Measurements from ENCODE around the gene RPS6KC1.

The RPS6KC1 gene

DNA sequence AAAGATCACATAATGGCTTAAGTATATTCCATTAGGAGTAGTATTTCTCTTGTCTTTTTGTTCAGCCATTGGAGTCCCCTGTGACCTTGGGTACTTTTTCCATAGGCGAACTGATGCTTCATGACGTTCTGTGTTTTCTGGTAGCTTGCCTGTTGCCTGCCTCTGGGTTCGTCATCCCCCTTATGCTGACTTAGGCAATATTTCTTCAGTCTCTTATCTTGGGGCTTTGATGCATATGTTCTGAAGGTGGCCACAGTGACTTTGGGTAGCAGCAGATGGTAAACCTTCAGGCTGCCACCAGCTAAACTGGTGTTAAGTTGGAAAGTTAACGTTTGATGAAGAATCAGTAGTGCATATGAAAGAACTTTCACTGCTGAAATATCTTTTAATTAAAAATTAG is 170.2 kb downstream of the RPS6KC1 start:
- no peaks in the 10 kb centered on the region for H3K4me1 ChIP-seq (ENCODE audit: insufficient read depth, low read length, poor library complexity, severe bottlenecking)
- no peaks in the 10 kb centered on the region for H3F3A ChIP-seq (ENCODE audit: low read depth)
- H3K4me3 ChIP-seq (ENCODE audit: low read length, poor library complexity, severe bottlenecking) = no peak overlapping the region
- no peaks in the 10 kb centered on the region for H3K9me3 ChIP-seq (ENCODE audit: insufficient read depth, low read depth, low read length)
- H3K9ac ChIP-seq (ENCODE audit: low read depth, low read length, poor library complexity, severe bottlenecking) = no peak overlapping the region
- no peak overlapping the region for H3K4me2 ChIP-seq (ENCODE audit: low read depth, low read length, poor library complexity, severe bottlenecking)
- H3K79me2 ChIP-seq (ENCODE audit: insufficient read depth, low read length) = no peaks in the 10 kb centered on the region
- TF ChIP-seq, protein P1, sequence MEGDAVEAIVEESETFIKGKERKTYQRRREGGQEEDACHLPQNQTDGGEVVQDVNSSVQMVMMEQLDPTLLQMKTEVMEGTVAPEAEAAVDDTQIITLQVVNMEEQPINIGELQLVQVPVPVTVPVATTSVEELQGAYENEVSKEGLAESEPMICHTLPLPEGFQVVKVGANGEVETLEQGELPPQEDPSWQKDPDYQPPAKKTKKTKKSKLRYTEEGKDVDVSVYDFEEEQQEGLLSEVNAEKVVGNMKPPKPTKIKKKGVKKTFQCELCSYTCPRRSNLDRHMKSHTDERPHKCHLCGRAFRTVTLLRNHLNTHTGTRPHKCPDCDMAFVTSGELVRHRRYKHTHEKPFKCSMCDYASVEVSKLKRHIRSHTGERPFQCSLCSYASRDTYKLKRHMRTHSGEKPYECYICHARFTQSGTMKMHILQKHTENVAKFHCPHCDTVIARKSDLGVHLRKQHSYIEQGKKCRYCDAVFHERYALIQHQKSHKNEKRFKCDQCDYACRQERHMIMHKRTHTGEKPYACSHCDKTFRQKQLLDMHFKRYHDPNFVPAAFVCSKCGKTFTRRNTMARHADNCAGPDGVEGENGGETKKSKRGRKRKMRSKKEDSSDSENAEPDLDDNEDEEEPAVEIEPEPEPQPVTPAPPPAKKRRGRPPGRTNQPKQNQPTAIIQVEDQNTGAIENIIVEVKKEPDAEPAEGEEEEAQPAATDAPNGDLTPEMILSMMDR (conservative IDR thresholded peaks at IDR 0.05; ENCODE audit: low read length) = no peak
- TF ChIP-seq EZH2phosphoT487 (IDR thresholded peaks at IDR 0.05; ENCODE audit: borderline replicate concordance) = no peak
- H4K20me1 ChIP-seq (ENCODE audit: insufficient read depth, low read length, poor library complexity, severe bottlenecking) = no peaks in the 10 kb centered on the region
- H3K36me3 ChIP-seq (ENCODE audit: insufficient read depth, low read length) = no peaks in the 10 kb centered on the region
- H3K9me2 ChIP-seq (replicated peaks; ENCODE audit: low read depth, low read length) = no peaks in the 10 kb centered on the region
- H2AFZ ChIP-seq (ENCODE audit: low read length) = no peak overlapping the region
- no peaks in the 10 kb centered on the region for H3K27me3 ChIP-seq (ENCODE audit: insufficient read depth, low read length, poor library complexity, severe bottlenecking)

DNA sequence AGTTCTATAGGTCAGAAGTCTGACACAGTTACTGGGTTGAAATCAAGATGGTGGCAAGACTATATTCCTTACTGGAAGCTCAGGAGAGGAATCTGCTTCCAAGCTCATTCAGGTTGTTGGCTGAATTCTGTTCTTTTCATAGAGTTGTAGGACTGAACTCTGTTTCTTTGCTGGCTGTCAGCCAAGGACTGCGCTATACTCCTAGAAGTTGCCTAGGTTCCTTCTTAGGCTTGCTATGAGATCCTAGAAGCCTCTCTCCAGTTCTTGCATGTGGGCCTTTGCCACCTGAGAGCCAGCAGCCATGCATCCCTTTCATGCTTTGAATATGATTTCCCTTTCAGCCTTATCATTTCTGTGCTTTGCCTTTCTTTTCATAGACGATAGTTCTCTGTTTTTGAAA is 176.4 kb downstream of the RPS6KC1 start:
- H3K4me1 ChIP-seq (ENCODE audit: insufficient read depth, low read length, poor library complexity, severe bottlenecking) = no peaks in the 10 kb centered on the region
- no peaks in the 10 kb centered on the region for H3F3A ChIP-seq (ENCODE audit: low read depth)
- H2AFZ ChIP-seq (ENCODE audit: low read length) = no peak overlapping the region
- H3K36me3 ChIP-seq (ENCODE audit: insufficient read depth, low read length) = peaks cover 5% of the 10 kb centered on the region; the same call in 1 of the 2 replicates
- H3K4me2 ChIP-seq (ENCODE audit: low read depth, low read length, poor library complexity, severe bottlenecking) = no peak overlapping the region
- H3K4me3 ChIP-seq (ENCODE audit: low read length, poor library complexity, severe bottlenecking) = no peak overlapping the region
- H3K27me3 ChIP-seq (ENCODE audit: insufficient read depth, low read length, poor library complexity, severe bottlenecking) = no peaks in the 10 kb centered on the region
- H4K20me1 ChIP-seq (ENCODE audit: insufficient read depth, low read length, poor library complexity, severe bottlenecking) = no peaks in the 10 kb centered on the region
- TF ChIP-seq, protein P1 (conservative IDR thresholded peaks at IDR 0.05; ENCODE audit: low read length) = no peak
- no peak for TF ChIP-seq EZH2phosphoT487 (IDR thresholded peaks at IDR 0.05; ENCODE audit: borderline replicate concordance)
- no peaks in the 10 kb centered on the region for H3K9me2 ChIP-seq (replicated peaks; ENCODE audit: low read depth, low read length)
- H3K9ac ChIP-seq (ENCODE audit: low read depth, low read length, poor library complexity, severe bottlenecking) = no peak overlapping the region
- no peaks in the 10 kb centered on the region for H3K9me3 ChIP-seq (ENCODE audit: insufficient read depth, low read depth, low read length)
- H3K79me2 ChIP-seq (ENCODE audit: insufficient read depth, low read length) = no peaks in the 10 kb centered on the region

DNA sequence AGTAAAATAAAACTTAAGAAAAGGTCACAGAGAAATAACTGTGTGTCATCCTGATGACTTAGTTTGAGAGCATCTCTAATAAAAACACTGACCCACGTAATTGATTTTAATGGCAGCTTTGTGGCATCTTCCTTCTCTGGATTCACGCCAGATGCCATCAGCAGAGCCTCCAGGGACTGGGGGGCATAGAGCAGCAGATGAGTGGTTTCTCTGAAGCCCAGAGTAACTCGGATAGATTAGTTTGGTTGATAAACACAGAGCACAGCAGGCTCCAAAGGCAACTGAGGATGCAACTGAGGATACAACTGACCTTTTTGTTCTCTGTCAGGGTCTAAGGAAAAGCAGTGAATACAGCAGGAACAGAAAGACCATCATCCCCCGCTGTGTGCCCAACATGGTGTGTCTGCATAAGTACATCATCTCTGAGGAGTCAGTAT is 180.8 kb downstream of the RPS6KC1 start:
- Histone ChIP-seq H3K4me2 (ENCODE audit: low read depth, low read length, poor library complexity, severe bottlenecking) (no peak overlapping the region), H3K4me3 (ENCODE audit: low read length, poor library complexity, severe bottlenecking) (no peak overlapping the region), H3K9ac (ENCODE audit: low read depth, low read length, poor library complexity, severe bottlenecking) (no peak overlapping the region), H3F3A (ENCODE audit: low read depth) (no peaks in the 10 kb centered on the region), H3K79me2 (ENCODE audit: insufficient read depth, low read length) (no peaks in the 10 kb centered on the region), H3K9me3 (ENCODE audit: insufficient read depth, low read depth, low read length) (no peaks in the 10 kb centered on the region), H3K36me3 (ENCODE audit: insufficient read depth, low read length) (peaks cover 10% of the 10 kb centered on the region; the same call in 1 of the 2 replicates), H2AFZ (ENCODE audit: low read length) (no peak overlapping the region), H4K20me1 (ENCODE audit: insufficient read depth, low read length, poor library complexity, severe bottlenecking) (no peaks in the 10 kb centered on the region), H3K27me3 (ENCODE audit: insufficient read depth, low read length, poor library complexity, severe bottlenecking) (no peaks in the 10 kb centered on the region), H3K4me1 (ENCODE audit: insufficient read depth, low read length, poor library complexity, severe bottlenecking) (no peaks in the 10 kb centered on the region), H3K9me2 (replicated peaks; ENCODE audit: low read depth, low read length) (no peaks in the 10 kb centered on the region)
- TF ChIP-seq, protein P1 (conservative IDR thresholded peaks at IDR 0.05; ENCODE audit: low read length) = no peak
- TF ChIP-seq EZH2phosphoT487 (IDR thresholded peaks at IDR 0.05; ENCODE audit: borderline replicate concordance) = no peak

Measured in Loucy (cell line).